Measurements from ENCODE around the gene TRANK1.
"Not testable (repeated sequence)": the region's sequence is repeated elsewhere in the genome, so short reads cannot be mapped to it uniquely, and the experiment has no call there.

The TRANK1 gene

GRCh38 chr3:36905545-36905944 is 39.3 kb downstream of the TRANK1 start:
- H3K4me3 ChIP-seq = no peak overlapping the region
- peak overlapping the region in 4 of 11 experiments; percentile 23 to 88 (median 82); a peak in 1 of 22 replicates for H3K9ac ChIP-seq
- H3K4me2 ChIP-seq = peak overlapping the region; percentile 82 to 95 (median 89); a peak in 20 of 22 replicates
- no peaks in the 10 kb centered on the region for H4K20me1 ChIP-seq
- H3K4me1 ChIP-seq = peaks cover 87 to 100% (median 92%) of the 10 kb centered on the region in 10 experiments
- H3K36me3 ChIP-seq = peaks cover 0 to 30% (median 0%) of the 10 kb centered on the region in 11 experiments; a peak in 4 of 22 replicates
- no peak for TF ChIP-seq Cebpa-rat (IDR thresholded peaks at IDR 0.05)
- H3K27me3 ChIP-seq = no peaks in the 10 kb centered on the region
- no peaks in the 10 kb centered on the region for H3K9me3 ChIP-seq (replicated peaks in 1 of 11)
- peak overlapping the region; percentile 31 to 99 (median 93); a peak in 21 of 22 replicates for H3K27ac ChIP-seq

- Histone ChIP-seq H3K27me3 (no peaks in the 10 kb centered on the region), H3K36me3 (peaks cover 4 to 39% (median 5%) of the 10 kb centered on the region in 11 experiments; a peak in 19 of 22 replicates), H3K9me3 (replicated peaks in 1 of 11) (no peaks in the 10 kb centered on the region), H3K4me2 (peak overlapping the region; percentile 17 to 94 (median 88); a peak in 20 of 22 replicates), H3K27ac (peak overlapping the region in 9 of 11 experiments; percentile 39 to 99 (median 92); a peak in 17 of 22 replicates), H3K9ac (peak overlapping the region in 5 of 11 experiments; percentile 5 to 36 (median 32); a peak in 4 of 22 replicates), H3K4me3 (no peak overlapping the region), H4K20me1 (no peaks in the 10 kb centered on the region), H3K4me1 (peaks cover 81 to 99% (median 91%) of the 10 kb centered on the region in 10 experiments)
- no peak for TF ChIP-seq Cebpa-rat (IDR thresholded peaks at IDR 0.05)
Measured at GRCh38 chr3:36904641-36905040, 40.2 kb downstream of the TRANK1 start.

- peak overlapping the region in 2 of 11 experiments; percentile 62 to 72; a peak in 1 of 22 replicates for H3K9ac ChIP-seq
- H3K4me3 ChIP-seq; H4K20me1 ChIP-seq; H3K27me3 ChIP-seq; H3K9me3 ChIP-seq (replicated peaks in 1 of 11): not testable (repeated sequence)
- H3K4me2 ChIP-seq = peak overlapping the region; percentile 61 to 94 (median 88); a peak in 18 of 22 replicates
- peak overlapping the region in 9 of 11 experiments; percentile 76 to 99 (median 92); a peak in 17 of 22 replicates for H3K27ac ChIP-seq
- peaks cover 9 to 44% (median 11%) of the 10 kb centered on the region in 11 experiments; a peak in 21 of 22 replicates for H3K36me3 ChIP-seq
- H3K4me1 ChIP-seq = peaks cover 75 to 93% (median 86%) of the 10 kb centered on the region in 10 experiments
Measured at GRCh38 chr3:36904065-36904464, 40.8 kb downstream of the TRANK1 start.

DNA sequence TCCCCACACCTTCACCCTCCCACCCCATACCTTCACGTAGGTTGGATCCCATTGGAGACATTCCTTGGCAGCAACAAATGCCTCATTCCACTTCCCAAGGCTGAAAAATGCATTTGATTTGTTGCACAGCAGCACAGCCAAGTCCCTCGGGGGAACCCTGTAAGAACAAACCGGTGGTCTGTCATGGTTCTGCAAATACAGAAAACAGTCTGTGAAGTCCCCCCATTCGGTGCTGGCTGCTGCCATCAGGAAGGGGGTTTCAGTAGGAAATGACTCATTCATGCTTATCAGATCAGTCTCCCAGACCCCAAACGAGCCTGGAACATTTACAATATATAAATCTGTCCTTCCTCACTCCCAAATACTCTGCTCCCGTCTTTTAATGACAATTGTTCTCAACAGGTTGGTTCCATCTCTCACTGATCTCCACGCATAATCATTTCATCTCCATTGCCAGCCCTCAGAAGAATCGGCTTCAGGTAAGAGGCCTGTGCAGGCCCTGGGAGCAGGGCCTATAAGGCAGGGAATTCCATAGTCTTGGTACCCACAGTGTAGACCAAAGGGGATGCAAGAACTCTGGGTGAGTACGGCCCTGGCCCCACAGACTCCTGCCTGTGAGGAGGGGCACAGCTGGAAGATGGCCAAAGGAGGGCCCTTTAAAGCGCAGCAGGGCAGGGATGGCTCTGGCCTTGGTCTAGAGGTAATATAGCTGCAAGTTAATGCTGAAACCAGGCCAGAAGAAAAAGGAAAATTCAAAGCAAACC is 41.6 kb downstream of the TRANK1 start:
- Histone ChIP-seq H3K4me1 (peaks cover 67 to 86% (median 78%) of the 10 kb centered on the region in 10 experiments), H3K9me3 (replicated peaks in 1 of 11) (0 out of 22 replicates have a peak, but pooled peaks cover 0 to 2% (median 0%) of the 10 kb centered on the region in 11 experiments), H3K27ac (peak overlapping the region in 10 of 11 experiments; percentile 11 to 99 (median 86); a peak in 18 of 22 replicates), H3K4me2 (peak overlapping the region; percentile 46 to 94 (median 80)), H3K27me3 (no peaks in the 10 kb centered on the region), H3K36me3 (peaks cover 17 to 52% (median 19%) of the 10 kb centered on the region in 11 experiments), H3K4me3 (peak overlapping the region in 5 of 10 experiments; percentile 1 to 40 (median 27); a peak in 9 of 20 replicates), H4K20me1 (no peaks in the 10 kb centered on the region), H3K9ac (peak overlapping the region; percentile 9 to 72 (median 62); a peak in 19 of 22 replicates)
- TF ChIP-seq Cebpa-rat (IDR thresholded peaks at IDR 0.05) = no peak

GRCh38 chr3:36901588-36901987 is 43.3 kb downstream of the TRANK1 start:
- Histone ChIP-seq H4K20me1 (no peaks in the 10 kb centered on the region), H3K36me3 (peaks cover 29 to 69% (median 36%) of the 10 kb centered on the region in 11 experiments), H3K4me2 (peak overlapping the region in 10 of 11 experiments; percentile 16 to 94 (median 82); a peak in 18 of 22 replicates), H3K4me3 (no peak overlapping the region), H3K9ac (peak overlapping the region in 1 of 11 experiments; percentile 22; a peak in 1 of 22 replicates), H3K27ac (peak overlapping the region in 9 of 11 experiments; percentile 11 to 99 (median 80); a peak in 16 of 22 replicates), H3K9me3 (replicated peaks in 1 of 11) (peaks cover 0 to 8% (median 2%) of the 10 kb centered on the region in 11 experiments; a peak in 4 of 22 replicates), H3K27me3 (no peaks in the 10 kb centered on the region), H3K4me1 (peaks cover 62 to 77% (median 70%) of the 10 kb centered on the region in 10 experiments)
- TF ChIP-seq Cebpa-rat (IDR thresholded peaks at IDR 0.05) = no peak

GRCh38 chr3:36900474-36901443 is 44.1 kb downstream of the TRANK1 start:
- no peak overlapping the region for H3K4me3 ChIP-seq
- H4K20me1 ChIP-seq = no peaks in the 10 kb centered on the region
- no peak for TF ChIP-seq Cebpa-rat (IDR thresholded peaks at IDR 0.05)
- peaks cover 31 to 73% (median 41%) of the 10 kb centered on the region in 11 experiments for H3K36me3 ChIP-seq
- H3K9me3 ChIP-seq (replicated peaks in 1 of 11) = peaks cover 0 to 10% (median 4%) of the 10 kb centered on the region in 11 experiments; a peak in 4 of 22 replicates
- peak overlapping the region in 2 of 11 experiments; percentile 0 to 22; a peak in 2 of 22 replicates for H3K9ac ChIP-seq
- peak overlapping the region in 8 of 11 experiments; percentile 28 to 99 (median 86); a peak in 14 of 22 replicates for H3K27ac ChIP-seq
- no peaks in the 10 kb centered on the region for H3K27me3 ChIP-seq
- peak overlapping the region in 10 of 11 experiments; percentile 8 to 94 (median 82); a peak in 18 of 22 replicates for H3K4me2 ChIP-seq
- H3K4me1 ChIP-seq = peaks cover 62 to 77% (median 70%) of the 10 kb centered on the region in 10 experiments

- peaks cover 65 to 77% (median 71%) of the 10 kb centered on the region in 10 experiments for H3K4me1 ChIP-seq
- no peak for TF ChIP-seq Cebpa-rat (IDR thresholded peaks at IDR 0.05)
- H3K4me3 ChIP-seq = peak overlapping the region in 2 of 10 experiments; percentile 8 to 10; a peak in 4 of 20 replicates
- peaks cover 0 to 10% (median 4%) of the 10 kb centered on the region in 11 experiments; a peak in 6 of 22 replicates for H3K9me3 ChIP-seq (replicated peaks in 1 of 11)
- peak overlapping the region in 8 of 11 experiments; percentile 26 to 77 (median 62); a peak in 11 of 22 replicates for H3K9ac ChIP-seq
- no peaks in the 10 kb centered on the region for H3K27me3 ChIP-seq
- peaks cover 32 to 78% (median 53%) of the 10 kb centered on the region in 11 experiments for H3K36me3 ChIP-seq
- H3K27ac ChIP-seq = peak overlapping the region; percentile 40 to 99 (median 80); a peak in 21 of 22 replicates
- H4K20me1 ChIP-seq = no peaks in the 10 kb centered on the region
- peak overlapping the region; percentile 67 to 93 (median 86) for H3K4me2 ChIP-seq
Measured at GRCh38 chr3:36895496-36896409, 49.1 kb downstream of the TRANK1 start.
